Superior temporal gyrus (tissue), 1 donor: ENCODE results near the gene KCNAB1.

ENCODE experiments used
- DNase-seq: peaks from one replicate; pipeline ENCODE4 v3.0.0-alpha.2; 2016; ENCODE audit errors: extremely low spot score

The KCNAB1 gene

DNA sequence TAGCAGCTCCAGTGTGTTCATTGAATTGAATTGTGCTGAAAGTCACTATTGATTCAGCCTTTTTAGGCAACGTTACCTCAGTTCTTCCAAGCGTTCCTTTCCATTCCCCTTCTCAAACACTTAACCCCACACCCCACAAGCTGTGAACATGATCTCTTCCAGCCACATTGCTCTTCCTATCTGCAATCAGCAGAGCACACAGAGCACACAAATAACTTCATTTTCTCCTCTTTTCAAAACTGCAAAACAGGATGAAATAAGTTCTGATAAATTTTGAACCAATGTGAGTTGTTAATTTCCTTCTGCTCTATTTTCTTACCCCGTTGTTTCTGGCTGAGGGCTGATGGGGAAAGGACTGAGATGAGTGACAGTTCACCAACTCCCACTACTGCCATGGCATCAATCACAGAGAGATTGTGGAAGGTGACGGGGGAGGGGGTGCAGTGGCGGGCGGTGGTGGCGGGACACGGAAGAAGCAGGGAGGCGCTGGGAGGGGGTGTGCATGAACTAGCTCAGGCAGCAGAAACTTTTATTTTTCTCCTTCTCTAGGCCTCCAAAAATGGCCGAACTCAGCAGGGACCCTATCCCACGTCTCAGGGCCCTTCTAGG, 287.3 kb downstream of the KCNAB1 start:
- no peak for DNase-seq

DNA sequence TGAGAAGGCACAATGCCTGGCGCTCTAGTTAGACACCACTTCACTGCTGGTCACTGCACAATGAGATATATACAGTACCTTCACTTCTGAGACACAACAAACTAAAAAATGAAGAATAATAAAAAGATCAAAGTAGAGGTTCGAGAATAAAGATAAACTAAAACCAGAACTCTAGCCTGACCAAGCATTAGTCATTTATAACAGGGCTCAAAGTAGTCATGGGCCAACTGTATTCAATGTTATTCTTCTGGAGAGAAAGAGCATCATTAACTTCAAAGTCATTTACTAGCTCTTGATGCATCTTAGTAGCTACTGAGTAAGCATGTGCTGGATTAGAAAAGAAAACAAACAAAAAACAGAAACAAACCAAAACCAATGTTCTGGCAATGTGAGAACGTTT, 289.3 kb downstream of the KCNAB1 start:
- DNase-seq, result no peak

DNA sequence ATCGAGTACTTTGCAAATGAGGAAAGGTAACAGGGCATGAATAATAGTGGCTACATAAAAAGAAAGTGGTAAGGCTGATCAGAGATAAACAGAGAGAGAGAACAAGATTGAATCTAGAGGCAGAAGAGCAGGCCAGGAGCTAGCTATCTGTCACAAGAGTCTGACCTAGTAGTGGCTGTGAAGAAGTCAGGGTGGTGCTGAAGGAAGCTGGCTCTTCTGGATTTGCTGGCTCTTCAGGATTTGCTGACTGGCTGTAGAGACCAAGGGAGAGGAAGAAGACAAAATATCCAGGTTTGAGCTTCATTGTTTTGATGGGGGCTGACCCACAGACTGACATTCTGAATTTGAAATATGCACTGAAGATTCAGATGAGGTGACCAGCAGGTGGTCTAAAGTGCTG, 292.2 kb downstream of the KCNAB1 start:
- no peak for DNase-seq

DNA sequence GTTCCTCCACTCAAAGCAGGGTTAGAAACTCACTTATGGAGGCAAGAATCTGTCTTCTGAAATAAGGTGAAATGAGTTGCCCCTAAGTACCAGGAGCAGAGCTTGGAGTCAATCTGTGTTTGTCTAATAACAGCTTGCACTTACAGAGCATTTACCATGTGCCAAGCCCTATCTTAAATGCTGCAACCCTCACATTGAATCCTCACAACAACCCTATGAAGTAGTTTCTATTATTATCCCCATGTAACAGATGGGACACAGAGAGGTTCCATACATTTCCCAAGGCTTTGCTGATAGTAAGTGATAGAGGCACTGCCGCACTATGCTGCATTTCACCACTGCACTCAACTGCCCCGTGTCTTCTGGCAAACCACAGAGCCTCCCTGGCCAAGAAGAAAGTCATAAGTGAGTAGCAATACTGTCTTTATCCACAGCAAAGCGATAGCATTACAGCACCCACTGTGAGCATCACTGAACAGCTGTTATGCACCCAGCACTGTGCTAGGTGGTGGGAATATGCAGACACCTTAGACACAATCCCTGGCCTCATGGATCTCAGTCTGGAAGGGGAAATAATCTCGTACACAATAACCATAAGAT, 293.0 kb downstream of the KCNAB1 start:
- peak; percentile 40 for DNase-seq

DNA sequence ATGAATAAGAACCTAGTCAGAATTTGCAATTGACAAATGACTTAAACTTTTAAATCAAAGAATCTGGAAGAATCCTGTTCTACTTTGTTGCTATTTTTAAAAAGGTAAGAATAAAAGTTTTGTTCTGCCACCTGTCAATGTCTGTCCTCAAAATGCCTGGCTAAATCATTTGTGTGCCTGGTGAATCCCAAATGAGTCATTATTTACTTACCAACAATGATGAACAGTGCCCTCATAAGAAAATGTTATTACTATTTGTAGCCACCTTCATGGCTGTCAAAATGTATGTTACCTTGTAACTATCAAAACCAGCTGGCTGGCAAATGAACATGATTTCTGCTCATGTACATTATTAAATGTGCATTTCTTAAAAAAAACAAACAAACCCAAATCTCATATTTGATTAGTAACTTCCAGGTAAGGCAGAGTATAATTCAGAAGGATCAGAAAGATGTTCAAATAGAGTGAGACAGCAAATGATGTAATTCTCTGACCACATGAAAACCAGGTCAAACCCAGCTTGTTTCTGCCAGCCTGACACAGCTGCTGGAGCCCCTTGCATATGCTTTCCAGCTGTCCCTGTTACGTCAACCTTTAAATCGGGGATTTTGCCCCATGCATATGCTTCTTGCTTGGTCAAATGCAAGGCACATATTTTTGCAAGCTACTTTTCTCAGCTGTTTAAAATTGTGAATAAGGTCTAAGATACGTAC, 296.6 kb downstream of the KCNAB1 start:
- no peak for DNase-seq

DNA sequence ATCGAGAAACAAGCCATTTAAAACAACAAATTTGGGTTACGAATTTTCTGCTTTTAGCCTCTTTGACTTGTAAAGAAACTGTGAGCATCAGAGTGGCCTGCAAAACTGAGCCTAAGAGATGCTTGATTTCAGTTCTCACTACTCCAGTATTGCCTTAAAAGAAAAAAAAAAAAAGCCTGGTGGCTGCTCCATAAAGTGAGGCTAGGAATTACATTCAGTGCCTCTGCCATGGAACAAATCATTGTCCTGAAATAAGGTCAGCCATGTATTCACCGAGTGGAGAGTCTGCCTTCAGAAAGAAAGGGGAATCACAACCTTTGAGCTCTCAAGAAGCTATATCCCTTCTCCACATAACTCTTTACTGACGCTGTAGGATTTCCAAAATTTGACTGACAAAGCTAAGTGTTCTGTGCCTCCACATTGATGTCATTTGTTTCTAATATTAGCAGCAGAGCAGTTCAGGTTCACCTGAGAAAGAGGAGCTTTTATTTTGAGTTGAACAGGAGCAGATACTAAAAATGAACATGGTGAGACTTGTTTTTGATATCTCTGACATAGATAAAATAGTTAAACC, 297.3 kb downstream of the KCNAB1 start:
- no peak for DNase-seq

DNA sequence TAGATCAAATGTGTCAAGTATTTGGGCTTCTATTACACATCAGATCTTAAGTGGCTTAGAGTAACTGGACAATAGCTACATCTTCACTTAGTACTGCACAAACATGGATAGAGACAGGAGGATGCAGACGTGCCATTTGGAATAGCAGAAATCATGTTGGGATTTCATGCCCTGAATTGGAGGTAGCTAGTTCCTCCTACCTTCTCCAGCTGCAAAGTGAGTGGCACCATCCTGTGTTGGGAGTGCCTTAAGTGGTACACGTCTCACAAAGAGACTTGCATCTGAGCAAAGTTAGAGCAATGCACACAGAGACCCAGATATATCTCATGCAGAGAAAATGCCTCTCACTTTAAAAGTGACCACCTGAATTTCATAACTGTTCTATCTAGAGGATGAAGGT, 298.1 kb downstream of the KCNAB1 start:
- DNase-seq, result no peak

DNA sequence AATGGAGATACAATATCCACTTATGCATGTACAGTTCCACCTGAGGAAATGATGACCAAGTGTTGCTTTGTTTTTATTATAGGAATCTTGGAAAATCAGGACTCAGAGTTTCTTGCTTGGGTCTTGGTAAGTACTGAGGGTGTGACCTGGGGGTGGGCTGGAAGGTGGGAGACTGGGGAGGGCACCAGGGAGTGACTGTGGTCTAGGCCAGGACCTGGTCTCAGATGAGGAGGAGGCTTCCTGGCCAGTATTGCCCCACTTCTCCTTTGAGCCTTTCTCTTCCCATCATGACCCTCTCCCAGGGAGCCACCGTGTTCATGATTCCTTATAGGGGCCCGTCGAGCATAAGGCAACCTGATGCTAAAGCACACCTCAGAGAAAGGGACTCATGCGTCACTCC, 301.2 kb downstream of the KCNAB1 start:
- no peak for DNase-seq

DNA sequence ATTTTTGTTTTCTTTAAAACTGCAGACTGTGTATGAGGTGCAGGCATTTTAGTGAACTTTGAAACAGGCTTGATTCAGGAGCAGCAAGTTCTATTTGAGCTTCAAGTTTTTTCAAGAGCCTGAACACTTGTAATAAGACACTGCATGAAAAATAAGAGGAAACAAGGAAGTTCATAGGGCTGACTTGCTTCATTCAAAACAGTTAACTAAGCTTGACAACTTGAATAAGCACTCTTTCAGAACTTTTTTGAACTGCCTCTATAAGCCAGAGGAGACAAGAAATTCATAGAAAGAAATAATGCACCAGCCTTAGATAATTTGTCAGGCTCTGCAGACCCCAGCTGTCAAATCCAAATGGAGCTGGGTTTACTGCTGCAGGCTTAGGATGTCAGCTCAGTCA, 304.4 kb downstream of the KCNAB1 start:
- DNase-seq, result no peak

DNA sequence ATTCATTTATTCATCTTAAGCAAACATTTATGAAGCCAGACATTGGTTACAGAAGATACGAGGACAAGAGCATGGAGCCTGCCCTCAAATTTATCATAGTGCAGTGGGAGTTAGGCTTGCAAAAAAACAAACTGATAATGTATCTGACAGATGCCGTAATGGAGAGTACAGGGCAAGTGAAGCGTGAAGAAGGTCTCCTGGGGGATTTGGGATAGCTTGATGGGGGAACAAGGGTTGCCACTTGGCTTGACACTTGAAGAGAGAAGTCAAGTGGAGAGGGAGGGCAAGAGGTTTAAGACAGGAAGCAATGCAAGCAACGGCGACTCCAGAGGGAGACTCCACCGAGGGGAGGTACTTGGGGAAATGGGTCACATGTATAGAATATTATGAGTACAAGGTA, 305.3 kb downstream of the KCNAB1 start:
- DNase-seq, result no peak

DNA sequence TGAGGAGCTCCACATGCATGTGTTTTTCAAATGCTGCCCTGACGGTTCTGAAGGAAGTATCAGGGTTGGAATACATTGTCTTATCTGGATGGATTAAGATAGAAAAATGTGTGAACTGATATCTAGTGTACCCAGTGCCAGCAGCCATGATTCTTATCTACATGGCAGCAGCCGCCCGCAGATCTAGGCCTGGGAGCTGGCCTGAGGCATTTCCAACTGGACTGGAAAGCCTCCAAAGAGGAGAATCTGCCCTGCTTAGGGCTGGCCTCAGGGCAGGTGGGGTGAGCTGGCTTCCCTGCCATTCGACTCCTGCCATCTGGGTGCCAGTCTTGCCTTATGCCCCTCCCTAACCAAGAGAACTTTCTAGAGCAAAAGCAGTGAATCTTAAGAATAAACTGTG, 308.7 kb downstream of the KCNAB1 start:
- no peak for DNase-seq

DNA sequence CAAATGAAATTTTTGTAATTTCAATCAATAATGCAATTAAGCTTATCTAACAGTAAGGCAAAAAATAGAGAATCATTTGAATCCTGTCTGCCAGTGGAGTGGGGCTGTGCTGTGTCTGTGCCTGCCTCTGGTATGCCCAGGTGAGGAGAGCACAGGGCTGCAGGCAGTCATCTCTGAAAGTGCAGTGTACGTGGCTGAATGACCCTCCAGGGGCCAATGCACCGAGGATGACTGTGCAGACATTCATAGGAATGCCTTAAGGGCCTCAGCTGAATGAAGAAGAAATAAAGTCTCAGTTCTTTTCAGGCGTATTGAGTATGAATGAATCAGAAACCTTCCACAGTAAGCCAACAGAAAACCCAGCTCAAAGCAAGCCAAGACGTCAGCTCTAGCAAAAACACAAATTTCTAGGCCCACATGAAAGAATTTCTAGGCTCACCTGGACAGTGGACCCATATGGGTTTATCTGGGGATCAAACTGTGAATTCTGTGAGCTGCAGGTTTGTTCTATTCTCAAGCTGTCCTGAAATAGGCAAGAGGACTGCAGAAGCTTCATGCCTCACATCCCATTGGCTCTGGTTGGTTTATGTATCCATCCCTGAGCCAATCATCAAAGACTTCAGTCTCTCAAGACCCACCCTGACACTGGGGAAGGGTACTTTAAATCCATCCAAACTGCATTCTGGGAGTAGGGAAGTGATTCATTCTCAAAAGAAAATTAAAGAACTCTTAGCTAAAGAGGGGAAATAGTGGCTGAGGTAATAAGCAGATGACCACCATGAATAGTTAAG, 311.2 kb downstream of the KCNAB1 start:
- no peak for DNase-seq

DNA sequence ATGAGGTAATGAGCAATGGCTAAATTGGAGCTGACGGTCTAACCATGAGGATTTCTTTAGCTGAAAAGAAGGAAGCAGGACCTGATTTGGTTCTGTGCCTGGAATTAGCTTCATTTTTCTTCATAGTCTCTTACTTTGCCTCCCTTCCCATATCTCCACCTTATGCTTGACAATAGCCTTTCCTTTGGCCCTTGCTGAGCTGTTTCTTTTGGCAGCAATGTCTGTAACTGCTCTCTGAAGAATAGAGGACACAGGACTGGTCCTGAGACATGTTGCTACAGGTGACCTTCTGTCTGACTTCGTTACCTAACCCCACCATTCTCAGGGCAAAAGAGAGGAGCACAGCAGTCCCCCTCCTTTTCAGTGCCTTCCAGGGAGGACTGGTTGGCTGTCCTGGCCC, 312.2 kb downstream of the KCNAB1 start:
- no peak for DNase-seq

DNA sequence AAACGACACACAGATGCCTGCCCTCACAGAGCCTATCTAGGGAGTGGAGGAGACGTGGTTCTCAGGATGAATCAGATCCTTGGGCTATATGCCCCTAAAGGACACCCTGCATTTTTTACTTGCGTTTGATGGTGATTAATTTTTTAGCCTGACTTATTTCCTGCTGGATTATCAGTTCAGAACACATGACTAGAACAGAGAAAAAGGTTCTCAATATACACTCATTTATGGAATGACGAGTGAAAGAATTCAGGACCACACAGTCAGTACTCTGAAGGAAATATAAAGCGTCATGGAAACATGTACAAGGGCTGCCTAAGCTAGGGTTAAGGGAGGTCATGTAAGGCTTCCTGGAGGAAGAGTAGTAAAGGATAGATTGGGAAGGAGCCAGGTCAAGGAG, 312.8 kb downstream of the KCNAB1 start:
- DNase-seq, result no peak

DNA sequence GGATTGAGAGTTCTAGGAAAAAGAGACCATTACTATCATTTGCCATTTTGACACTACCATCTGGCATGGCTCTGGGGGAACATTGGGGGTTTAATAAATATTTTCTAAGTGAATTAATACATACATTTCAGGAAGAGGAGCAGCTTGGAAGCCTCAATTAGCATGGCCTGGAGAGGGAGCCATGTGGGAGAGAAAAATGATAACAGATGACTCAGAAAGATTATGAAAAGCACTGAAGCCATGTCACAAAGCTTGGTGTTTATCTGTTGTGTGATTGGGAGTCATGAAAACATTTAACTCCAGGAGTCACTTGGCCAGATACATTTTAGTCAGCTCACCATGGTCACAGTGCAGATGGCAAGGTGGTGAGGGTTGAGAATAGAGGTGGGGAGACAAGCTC, 313.5 kb downstream of the KCNAB1 start:
- DNase-seq, result no peak

DNA sequence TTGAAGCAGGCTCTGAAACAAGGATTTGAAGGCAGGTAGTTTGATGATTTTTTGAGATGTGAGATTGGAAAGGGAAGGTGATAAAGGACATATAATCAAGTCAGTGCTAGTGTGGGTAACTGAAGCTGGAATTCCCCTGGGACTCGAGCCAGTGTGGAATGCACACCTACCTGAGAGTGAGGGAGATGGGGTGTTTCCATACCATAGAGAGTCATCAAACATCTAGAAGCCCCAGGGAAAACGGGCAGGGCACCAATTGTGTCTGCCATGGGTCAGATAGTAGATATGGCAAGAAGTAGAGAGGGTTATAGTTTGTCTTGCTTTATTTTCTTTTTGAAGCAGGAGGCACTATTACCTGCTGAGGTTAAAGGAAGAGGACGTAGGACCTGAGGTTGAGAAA, 314.5 kb downstream of the KCNAB1 start:
- no peak for DNase-seq

DNA sequence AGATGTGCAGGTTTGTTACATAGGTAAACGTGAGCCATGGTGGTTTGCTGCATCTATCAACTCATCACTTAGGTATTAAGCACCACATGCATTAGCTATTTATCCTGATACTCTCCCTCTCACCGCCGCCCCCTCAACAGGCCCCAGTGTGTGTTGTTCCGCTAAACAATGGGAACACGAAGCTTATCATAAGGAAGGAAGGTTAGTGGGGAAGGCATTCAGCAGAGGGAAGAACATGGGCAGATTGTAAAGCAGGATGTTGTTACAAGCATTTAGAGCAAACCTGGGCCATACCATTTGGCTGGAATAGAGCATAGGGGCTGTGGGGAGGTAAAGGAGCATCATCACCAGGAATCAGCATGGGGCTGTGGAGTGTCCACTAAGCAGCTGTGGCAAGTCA, 322.7 kb downstream of the KCNAB1 start:
- no peak for DNase-seq

DNA sequence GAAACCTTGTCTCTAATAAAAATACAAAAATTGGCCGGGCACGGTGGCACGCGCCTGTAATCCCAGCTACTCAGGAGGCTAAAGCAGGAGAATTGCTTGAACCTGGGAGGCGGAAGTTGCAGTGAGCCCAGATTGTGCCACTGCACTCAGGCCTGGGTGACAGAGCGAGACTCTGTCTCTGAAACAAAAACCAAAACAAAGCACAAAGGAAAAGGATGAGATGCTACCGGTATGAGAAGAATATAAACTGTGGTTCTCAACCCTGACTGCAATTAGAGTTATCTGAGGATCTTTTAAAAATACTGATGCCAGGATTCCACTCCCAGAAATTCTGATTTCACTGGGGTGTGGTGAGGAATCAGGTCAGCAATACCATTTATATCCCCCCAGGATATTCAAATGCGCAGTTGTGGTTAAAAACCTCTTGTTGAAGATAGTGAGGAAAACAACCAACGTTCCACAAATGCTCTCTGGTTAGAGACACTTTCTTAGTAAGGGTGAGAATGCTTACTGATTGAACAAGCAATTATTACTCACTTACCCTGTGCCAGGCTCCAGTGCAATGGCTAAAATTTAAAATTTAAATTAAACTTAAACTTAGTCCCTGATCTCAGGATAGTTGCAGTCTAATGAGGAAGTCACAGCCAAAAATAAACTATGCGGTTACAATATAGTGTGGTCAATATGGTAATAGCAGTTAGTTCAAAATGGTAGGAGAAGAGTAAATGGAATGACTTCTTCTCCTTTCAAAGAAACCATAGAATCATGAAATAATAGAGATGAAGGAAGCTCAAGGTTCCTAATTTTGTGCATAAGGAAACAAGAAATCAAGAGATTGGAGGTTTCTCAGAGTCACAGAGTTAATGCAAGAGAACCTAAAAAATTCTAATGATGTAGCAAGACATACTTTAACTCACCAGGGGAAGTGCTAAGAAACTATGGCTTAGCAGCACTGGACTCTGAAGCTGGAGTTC, 325.0 kb downstream of the KCNAB1 start:
- DNase-seq, result no peak

DNA sequence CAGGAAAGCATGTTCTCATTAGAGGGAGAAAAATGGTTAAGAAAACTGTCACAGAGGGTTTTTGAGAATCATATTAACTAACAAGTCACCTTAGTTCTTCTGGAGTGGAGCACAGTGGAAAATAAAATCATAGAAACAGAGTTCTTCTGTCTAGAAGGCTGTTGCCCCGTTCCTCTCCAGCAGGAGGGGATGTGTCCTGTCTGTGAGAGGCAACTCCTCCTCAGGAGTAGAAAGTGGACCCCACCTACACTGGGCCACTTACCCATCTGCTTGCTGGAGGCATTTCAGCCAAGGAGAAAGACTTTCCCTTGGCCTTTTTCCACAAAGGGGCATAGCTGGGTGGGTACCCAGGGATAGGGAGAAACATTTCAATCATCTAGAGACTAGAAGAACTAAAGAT, 327.9 kb downstream of the KCNAB1 start:
- DNase-seq, result no peak

DNA sequence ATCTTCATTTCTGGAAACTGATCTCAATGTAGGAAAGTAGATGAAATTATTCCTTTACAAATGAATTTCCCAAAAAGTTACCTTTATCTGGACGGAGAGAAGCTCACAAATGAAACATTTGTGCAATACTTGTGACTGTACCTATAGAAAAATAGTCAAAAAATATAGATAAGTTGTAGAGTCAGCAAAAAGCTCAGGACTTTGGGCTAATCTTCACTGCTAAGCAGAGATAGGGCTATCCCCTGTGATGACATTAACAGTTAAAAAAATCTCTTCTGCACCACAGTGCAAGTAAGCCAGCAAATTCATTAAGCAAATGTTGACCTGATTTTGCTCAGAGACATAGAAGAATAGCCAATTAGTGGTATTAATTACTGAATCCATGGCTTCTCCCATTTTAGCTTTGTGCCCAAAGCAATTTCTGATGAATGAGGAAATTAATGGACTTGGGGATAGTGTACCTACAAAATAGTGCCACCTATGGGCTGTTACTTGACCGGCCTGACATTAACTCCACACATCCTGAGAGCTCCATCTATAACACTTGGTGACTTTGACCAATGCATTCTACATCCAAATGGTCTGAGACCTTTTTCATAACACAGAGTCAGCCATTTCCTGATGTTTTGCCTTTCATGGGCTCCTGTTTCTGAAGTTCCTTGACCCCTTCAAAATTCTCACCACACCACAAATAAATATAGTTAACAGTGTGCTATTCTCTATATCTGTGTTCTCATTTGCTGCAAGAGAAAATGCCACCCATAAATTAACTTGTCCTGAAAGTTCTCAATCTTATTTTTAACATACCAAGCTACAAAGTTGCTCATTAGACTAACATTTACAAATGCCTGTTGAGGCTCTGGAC, 329.6 kb downstream of the KCNAB1 start:
- peak; percentile 71 for DNase-seq
